K562 (cell line): ENCODE measurements around the gene LASP1NB.

Experiments used
- MAZ ChIP-seq, 2 experiments: fragments of 450-650 bp in 1 of 2; sonication (generic) in 1 of 2; formaldehyde crosslinking; IDR thresholded peaks in 1 of 2; conservative IDR thresholded peaks in 1 of 2; 2 replicates each; pipeline versions ENCODE4 v1.4.0 to v1.5.0; 2020; ENCODE audit warnings: mild to moderate bottlenecking in 1 of 2, missing genetic modification reagents in 1 of 2
- POLR2H ChIP-seq: IDR thresholded peaks from 2 replicates; pipeline ENCODE4 v1.6.1; 2016; ENCODE audit warnings: missing genetic modification characterization, low read depth, mild to moderate bottlenecking, control low read depth, missing compliant biosample characterization, moderate library complexity
- RBBP5 ChIP-seq: fragments of 200-600 bp; sonication (generic); IDR thresholded peaks from 2 replicates; pipeline ENCODE4 v1.6.1; 2012; ENCODE audit warnings: borderline replicate concordance, mild to moderate bottlenecking, low read length, control low read depth, inconsistent platforms; ENCODE audit not compliant: insufficient read depth, poor library complexity, severe bottlenecking
- STAT5B ChIP-seq: fragments of 250-450 bp; sonication (Bioruptor Pico); IDR thresholded peaks from 2 replicates; pipeline ENCODE4 v1.8.0; 2021; ENCODE audit warnings: mild to moderate bottlenecking, inconsistent platforms
- TF ChIP-seq, protein P1 (sequence below), 3 experiments: IDR thresholded peaks in 2 of 3; conservative IDR thresholded peaks in 1 of 3; 2 replicates each; pipeline ENCODE4 v1.5.1; 2011 to 2012; ENCODE audit warnings: low read length in 3 of 3, mild to moderate bottlenecking in 3 of 3, control low read depth in 2 of 3, improper control_type of control experiment in 1 of 3, inconsistent platforms in 1 of 3, low read depth in 1 of 3, mixed read lengths in 1 of 3, moderate library complexity in 1 of 3; ENCODE audit not compliant: insufficient read depth in 2 of 3

DNA sequence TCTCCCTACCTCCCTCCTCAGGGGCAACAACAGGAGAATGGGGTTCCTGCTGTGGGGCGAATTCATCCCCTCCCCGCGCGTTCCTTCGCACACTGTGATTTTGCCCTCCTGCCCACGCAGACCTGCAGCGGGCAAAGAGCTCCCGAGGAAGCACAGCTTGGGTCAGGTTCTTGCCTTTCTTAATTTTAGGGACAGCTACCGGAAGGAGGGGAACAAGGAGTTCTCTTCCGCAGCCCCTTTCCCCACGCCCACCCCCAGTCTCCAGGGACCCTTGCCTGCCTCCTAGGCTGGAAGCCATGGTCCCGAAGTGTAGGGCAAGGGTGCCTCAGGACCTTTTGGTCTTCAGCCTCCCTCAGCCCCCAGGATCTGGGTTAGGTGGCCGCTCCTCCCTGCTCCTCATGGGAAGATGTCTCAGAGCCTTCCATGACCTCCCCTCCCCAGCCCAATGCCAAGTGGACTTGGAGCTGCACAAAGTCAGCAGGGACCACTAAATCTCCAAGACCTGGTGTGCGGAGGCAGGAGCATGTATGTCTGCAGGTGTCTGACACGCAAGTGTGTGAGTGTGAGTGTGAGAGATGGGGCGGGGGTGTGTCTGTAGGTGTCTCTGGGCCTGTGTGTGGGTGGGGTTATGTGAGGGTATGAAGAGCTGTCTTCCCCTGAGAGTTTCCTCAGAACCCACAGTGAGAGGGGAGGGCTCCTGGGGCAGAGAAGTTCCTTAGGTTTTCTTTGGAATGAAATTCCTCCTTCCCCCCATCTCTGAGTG, 5.9 kb upstream of the LASP1NB start:
- TF ChIP-seq RBBP5, result no peak
- TF ChIP-seq, protein P1, sequence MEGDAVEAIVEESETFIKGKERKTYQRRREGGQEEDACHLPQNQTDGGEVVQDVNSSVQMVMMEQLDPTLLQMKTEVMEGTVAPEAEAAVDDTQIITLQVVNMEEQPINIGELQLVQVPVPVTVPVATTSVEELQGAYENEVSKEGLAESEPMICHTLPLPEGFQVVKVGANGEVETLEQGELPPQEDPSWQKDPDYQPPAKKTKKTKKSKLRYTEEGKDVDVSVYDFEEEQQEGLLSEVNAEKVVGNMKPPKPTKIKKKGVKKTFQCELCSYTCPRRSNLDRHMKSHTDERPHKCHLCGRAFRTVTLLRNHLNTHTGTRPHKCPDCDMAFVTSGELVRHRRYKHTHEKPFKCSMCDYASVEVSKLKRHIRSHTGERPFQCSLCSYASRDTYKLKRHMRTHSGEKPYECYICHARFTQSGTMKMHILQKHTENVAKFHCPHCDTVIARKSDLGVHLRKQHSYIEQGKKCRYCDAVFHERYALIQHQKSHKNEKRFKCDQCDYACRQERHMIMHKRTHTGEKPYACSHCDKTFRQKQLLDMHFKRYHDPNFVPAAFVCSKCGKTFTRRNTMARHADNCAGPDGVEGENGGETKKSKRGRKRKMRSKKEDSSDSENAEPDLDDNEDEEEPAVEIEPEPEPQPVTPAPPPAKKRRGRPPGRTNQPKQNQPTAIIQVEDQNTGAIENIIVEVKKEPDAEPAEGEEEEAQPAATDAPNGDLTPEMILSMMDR (IDR thresholded peaks at IDR 0.05 in 2 of 3, conservative IDR thresholded peaks at IDR 0.05 in 1 of 3; ENCODE audit: insufficient read depth in 2 of 3, low read depth in 1 of 3, low read length in 3 of 3), result no peak
- no peak for TF ChIP-seq POLR2H (tag)
- no peak for TF ChIP-seq STAT5B (CRISPR knock-in tag)
- TF ChIP-seq MAZ (CRISPR knock-in tag; conservative IDR thresholded peaks at IDR 0.05 in 1 of 2, IDR thresholded peaks at IDR 0.05 in 1 of 2), result no peak
